ENCODE data around the gene CD247. TPM values are rescaled to one million over a fixed set of nuclear protein-coding genes. Genes with fewer than 3 reads are reported as not detected.

Gene CD247
- total and polyA plus RNA-seq, 10 of the 15 experiments (the other 5 are each of a cell fraction or from before 2014, with no cell fraction given): 0.10 to 0.77 (median 0.30) TPM

- TF ChIP-seq PBX3 (IDR thresholded peaks at IDR 0.05; ENCODE audit: insufficient replicate concordance, low read depth, low read length) (no peak), USF2 (IDR thresholded peaks at IDR 0.05; ENCODE audit: borderline replicate concordance, low read depth, low read length) (no peak), TCF12 (IDR thresholded peaks at IDR 0.05; ENCODE audit: low read depth, low read length) (no peak), NBN (IDR thresholded peaks at IDR 0.05) (no peak), STAT3 (IDR thresholded peaks at IDR 0.05; ENCODE audit: low read depth, low read length) (no peak), HDGF (IDR thresholded peaks at IDR 0.05) (no peak), WRNIP1 (IDR thresholded peaks at IDR 0.05; ENCODE audit: borderline replicate concordance, low read depth, low read length) (no peak), NR2C1 (IDR thresholded peaks at IDR 0.05) (no peak), JUND (IDR thresholded peaks at IDR 0.05; ENCODE audit: low read depth, low read length) (no peak)
Measured at GRCh38 chr1:167467126-167467710, 51.1 kb downstream of the CD247 start (continued).

GRCh38 chr1:167465743-167466142, 52.6 kb downstream of the CD247 start:
- no peak for ATAC-seq
- no peak overlapping the region for H3K9ac ChIP-seq (ENCODE audit: control insufficient read depth, insufficient read depth, low read length)
- H3K36me3 ChIP-seq (ENCODE audit: control insufficient read depth in 2 of 2, insufficient read depth in 2 of 2, low read length in 1 of 2): no peaks in the 10 kb centered on the region
- in situ Hi-C loops (cut with MboI) (no loop called here), intact Hi-C loops (cut with micrococcal nuclease; ENCODE audit: unreplicated experiment) (no loop called here)
- BruUV-seq (replicated peaks): no TSS peak
- H3K27me3 ChIP-seq (replicated peaks in 1 of 2; ENCODE audit: control insufficient read depth in 2 of 2, insufficient read depth in 2 of 2, low read length in 1 of 2): no peaks in the 10 kb centered on the region; a peak in 1 of 4 replicates
- H3K4me1 ChIP-seq (ENCODE audit: control insufficient read depth, insufficient read depth, low read length): no peaks in the 10 kb centered on the region
- H3K79me2 ChIP-seq (ENCODE audit: control insufficient read depth, insufficient read depth, low read length): no peaks in the 10 kb centered on the region
- POLR2A ChIA-PET: interaction anchor here (0.6 kb wide), 1 partner anchor 426 kb away, joined by 3 read pairs; no protein-coding TSS in a partner anchor
- 31% methylated on average over 1 of the region's 1 CpG for WGBS (ENCODE audit: insufficient coverage, insufficient replicate concordance, low lambda C conversion rate, missing lambda C conversion rate)
- FAIRE-seq: no peak
- RAD21 ChIA-PET (ENCODE audit: unreplicated experiment): no interaction called here
- CTCF ChIA-PET: interaction anchor here (0.8 to 1.3 kb wide), 5 partner anchors 10 to 407 kb away, joined by 3 to 4 read pairs (median 3); no protein-coding TSS in a partner anchor
- SMC1A ChIA-PET (ENCODE audit: uncharacterized antibody, unreplicated experiment): interaction anchor here (0.9 kb wide), 1 partner anchor 171 kb away, joined by 3 read pairs; no protein-coding TSS in a partner anchor
- DNase-seq (ENCODE audit: low read depth, low spot score): no peak
- H3K4me3 ChIP-seq: no peak overlapping the region
- no peaks in the 10 kb centered on the region for H4K20me1 ChIP-seq (ENCODE audit: control insufficient read depth, insufficient read depth)
- H3K27ac ChIP-seq (ENCODE audit: control insufficient read depth, insufficient read depth): no peak overlapping the region
- no peak overlapping the region for H3K4me2 ChIP-seq (ENCODE audit: control insufficient read depth, insufficient read depth)
- H2AFZ ChIP-seq (ENCODE audit: control insufficient read depth, low read depth, low read length): no peak overlapping the region
- no peaks in the 10 kb centered on the region for H3K9me3 ChIP-seq (replicated peaks; ENCODE audit: control insufficient read depth, insufficient read depth, low read length)
- no peak for TF ChIP-seq REST (IDR thresholded peaks at IDR 0.05; ENCODE audit: low read depth, low read length)
- TF ChIP-seq HSF1 (IDR thresholded peaks at IDR 0.05; ENCODE audit: low read depth, low read length): no peak
- no peak for TF ChIP-seq WRNIP1 (IDR thresholded peaks at IDR 0.05; ENCODE audit: borderline replicate concordance, low read depth, low read length)
- no peak for TF ChIP-seq PAX8 (IDR thresholded peaks at IDR 0.05)
- no peak for TF ChIP-seq EZH2 (IDR thresholded peaks at IDR 0.05; ENCODE audit: borderline replicate concordance, control insufficient read depth, low read depth, low read length)
- no peak for TF ChIP-seq STAT3 (IDR thresholded peaks at IDR 0.05; ENCODE audit: low read depth, low read length)
- TF ChIP-seq TCF3 (IDR thresholded peaks at IDR 0.05; ENCODE audit: borderline replicate concordance, insufficient read depth, low read depth, low read length): no peak
- TF ChIP-seq CEBPB (IDR thresholded peaks at IDR 0.05; ENCODE audit: borderline replicate concordance in 1 of 2, low read depth in 2 of 2, low read length in 2 of 2): no peak
